Endothelial cell of umbilical vein (primary cell): ENCODE data around the gene IL22RA2.

Source experiments
- CTCF ChIP-seq, 2 donors: IDR thresholded peaks; 1 replicate in 1 of 2; 2 replicates in 1 of 2; pipeline ENCODE4 v1.5.1; 2011; ENCODE audit warnings: low read length in 2 of 2, mild to moderate bottlenecking in 2 of 2, moderate library complexity in 2 of 2, control low read depth in 1 of 2, inconsistent platforms in 1 of 2, low read depth in 1 of 2; ENCODE audit not compliant: insufficient read depth in 1 of 2; ENCODE audit errors: extremely low read depth in 1 of 2
- POLR2AphosphoS5 ChIP-seq: IDR thresholded peaks from 2 replicates; pipeline ENCODE4 v1.6.1; 2012; ENCODE audit warnings: low read depth, mild to moderate bottlenecking, control low read depth, low read length, moderate library complexity; ENCODE audit not compliant: insufficient read depth

DNA sequence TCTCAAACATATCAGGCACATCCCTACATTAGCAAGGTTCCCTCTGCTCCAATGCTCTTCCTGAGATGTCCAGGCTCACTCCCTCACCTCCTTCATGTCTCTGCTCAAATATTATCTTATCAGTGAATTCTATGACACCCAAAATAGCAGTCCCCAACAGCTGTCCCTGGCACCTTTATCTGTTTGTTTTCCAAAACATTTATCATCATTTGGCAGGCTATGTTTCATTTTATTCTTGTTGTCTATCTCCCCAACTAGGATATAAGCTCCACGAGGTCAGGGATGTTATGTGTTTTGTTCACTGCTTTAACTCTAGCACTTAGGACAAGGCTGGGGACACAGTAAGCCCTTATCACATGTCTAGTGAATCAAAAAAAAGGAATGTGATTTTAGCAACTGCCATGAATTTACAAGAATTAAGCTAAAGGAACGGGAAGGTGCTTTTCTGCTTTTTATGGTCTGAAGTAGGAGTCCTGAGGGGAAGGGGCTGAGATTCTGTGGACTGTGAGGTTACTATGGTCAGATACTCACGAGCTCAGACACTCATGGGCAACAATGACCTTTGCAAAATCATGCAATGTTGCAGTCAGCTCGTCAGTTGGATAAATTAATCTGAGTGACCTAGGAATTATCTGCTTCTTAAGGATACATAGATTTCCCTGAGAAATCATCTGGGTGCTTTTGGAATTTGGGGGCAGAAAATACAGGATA lies 1.9 kb upstream of the IL22RA2 start:
- TF ChIP-seq CTCF (IDR thresholded peaks at IDR 0.05; ENCODE audit: extremely low read depth in 1 of 2, insufficient read depth in 1 of 2, low read depth in 1 of 2, low read length in 2 of 2) (no peak), POLR2AphosphoS5 (no peak)
